HCEC 1CT (cell line): Measurements from ENCODE around the gene OR11A1.
"Not testable (repeated sequence)": the region's sequence is repeated elsewhere in the genome, so short reads cannot be mapped to it uniquely, and the experiment has no call there.

ENCODE experiments used
- DNase-seq: peaks from one replicate; pipeline ENCODE4 v3.0.0-alpha.2; 2017

The OR11A1 gene

DNA sequence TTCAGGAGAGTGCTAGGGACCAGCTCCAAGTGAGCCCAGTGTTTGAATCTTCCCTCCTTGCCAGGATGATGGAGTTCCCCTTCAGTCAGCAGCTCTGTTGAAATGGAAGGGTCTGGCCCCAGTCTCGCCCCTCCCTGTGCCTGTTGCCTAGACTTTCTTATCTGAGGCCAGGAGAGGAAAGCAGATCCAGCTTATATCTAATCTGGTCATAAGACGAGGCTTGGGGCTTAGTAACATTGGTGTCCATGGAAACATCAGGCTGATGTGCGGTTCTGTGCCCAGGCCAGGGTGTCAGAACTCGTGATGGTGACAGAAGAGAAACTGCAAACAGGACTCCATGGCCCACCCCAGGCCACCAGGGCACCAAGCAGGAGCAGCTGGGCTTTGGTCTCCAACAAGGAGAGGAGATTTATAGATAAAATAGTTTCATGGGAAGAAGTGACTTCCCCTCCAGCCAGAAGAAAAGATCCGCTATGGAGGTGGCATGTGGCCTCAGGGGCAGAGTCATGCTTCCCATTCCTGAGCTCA, 21.1 kb upstream of the OR11A1 start:
- no peak for DNase-seq

DNA sequence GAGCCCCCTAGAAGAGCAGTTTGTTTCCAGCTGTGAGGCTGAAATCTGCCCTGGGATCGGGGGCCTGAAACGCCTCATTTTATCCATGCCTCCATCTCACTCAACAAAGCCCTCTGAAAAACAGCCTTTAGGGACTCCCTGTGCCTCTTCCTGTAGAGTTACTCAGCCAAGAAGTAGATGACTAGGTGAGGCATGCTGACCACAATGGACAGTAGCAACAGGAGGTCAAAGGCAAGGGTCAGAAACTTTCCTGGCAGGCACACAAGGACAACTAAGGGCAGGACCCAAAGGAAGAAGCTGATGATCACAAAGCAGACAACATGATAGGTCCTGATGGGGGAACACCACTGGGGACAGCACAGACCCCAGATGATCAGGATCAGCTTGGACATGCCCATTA, 18.1 kb upstream of the OR11A1 start:
- no peak for DNase-seq

- DNase-seq = no peak
Observed at GRCh38 chr6:29466241-29466640, 9.4 kb upstream of the OR11A1 start.

GRCh38 chr6:29465801-29466200, 8.9 kb upstream of the OR11A1 start:
- DNase-seq = no peak

- no peak for DNase-seq
Observed at GRCh38 chr6:29465279-29465678, 8.4 kb upstream of the OR11A1 start.

DNA sequence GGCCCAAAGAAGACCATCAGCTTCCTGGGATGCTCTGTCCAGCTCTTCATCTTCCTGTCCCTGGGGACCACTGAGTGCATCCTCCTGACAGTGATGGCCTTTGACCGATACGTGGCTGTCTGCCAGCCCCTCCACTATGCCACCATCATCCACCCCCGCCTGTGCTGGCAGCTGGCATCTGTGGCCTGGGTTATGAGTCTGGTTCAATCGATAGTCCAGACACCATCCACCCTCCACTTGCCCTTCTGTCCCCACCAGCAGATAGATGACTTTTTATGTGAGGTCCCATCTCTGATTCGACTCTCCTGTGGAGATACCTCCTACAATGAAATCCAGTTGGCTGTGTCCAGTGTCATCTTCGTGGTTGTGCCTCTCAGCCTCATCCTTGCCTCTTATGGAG, 5.2 kb upstream of the OR11A1 start:
- no peak for DNase-seq

DNA sequence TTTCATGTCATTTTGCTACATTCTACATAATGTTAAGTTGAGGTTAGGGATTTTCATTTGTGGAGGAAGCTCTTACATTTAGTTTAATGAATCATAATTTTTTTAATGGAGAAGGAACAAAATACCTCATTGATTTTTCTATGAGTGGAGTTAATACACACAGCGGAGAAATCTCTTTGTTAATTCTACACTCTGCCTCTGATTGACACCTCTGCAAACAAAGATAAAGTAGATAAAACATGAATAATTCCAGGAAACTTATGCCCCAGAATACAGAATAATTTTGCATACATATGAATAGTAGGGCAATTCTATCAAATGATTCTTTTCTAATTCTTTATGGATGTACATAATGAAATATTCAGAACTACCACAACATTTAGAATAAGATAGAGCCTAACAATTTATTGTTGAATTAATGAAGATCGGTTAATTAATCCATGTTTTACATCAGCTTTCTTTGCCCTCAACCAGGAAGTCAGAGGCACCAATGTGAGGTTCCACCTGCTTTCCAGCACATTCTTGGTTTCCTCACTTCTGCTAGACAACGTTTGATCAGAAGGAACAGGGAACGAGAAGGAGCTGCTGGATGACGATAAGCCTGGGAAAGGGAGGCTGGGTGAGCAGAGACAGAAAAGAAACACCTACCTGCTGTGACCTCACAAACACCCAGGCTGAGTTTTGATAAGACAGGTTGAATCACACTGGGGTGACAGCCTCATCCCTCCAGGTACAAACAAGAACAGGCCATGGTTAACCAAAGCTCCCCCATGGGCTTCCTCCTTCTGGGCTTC, 4.3 kb upstream of the OR11A1 start:
- DNase-seq = no peak

DNA sequence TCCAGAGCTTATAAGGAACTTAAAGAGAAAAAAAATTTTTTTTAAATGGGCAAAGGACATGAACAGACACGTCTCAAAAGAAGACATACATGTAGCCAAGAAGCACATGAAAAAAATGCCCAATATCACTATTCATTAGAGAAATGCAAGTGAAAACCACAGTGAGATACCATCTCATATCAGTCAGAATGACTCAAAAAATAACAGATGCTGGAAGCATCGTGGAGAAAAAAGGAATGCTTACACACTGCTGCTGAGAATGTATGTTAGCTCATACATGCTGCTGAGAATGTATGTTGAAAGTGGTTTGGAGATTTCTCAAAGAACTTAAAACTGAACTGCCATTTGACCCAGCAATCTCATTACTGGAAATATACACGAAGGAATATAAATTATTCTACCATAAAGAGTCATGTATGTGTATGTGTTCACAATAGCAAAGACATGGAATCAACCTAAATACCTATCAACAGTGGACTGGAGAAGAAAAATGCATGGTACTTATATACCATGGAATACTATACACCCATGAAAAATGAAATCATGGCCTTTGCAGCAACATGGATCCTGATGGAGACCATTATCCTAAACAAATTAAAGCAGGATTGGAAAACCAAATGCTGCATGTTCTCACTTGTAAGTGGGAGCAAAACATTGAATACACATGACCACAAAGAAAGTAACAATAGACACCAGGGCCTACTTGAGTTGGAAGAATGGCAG, 5.2 kb downstream of the OR11A1 start:
- DNase-seq = no peak

DNA sequence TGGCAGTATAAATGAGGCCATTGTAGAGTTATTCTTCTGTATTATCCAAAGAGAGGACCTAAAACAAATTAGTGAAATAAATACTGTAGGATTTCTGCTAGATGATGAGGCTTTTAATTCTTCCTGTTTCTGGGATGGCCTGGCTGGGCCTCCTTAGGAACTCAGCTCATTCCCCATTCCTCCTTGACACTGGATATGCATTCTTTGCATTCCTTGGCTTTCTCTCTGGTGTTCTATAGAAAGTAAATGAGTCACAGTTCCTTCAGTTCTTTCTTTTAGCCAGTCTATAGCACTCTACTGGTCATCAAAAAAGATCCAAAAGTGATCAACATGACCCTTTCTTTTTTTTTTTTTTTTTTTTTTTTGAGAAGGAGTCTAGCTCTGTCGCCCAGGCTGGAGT, 9.2 kb downstream of the OR11A1 start:
- DNase-seq = no peak

DNA sequence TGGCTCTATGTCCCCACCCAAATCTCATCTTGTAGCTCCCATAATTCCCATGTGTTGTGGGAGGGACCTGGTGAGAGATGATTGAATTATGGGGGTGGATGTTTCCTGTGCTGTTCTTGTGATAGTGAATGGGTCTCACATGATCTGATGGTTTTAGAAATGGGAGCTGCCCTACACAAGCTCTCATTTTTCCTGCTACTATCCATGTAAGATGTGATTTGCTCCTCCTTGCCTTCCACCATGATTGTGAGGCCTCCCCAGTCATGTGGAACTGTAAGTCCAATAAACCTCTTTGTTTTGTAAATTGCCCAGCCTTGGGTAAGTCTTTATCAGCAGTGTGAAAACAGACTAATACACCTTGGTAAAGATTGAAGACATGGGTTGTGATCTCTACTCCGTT, 12.8 kb downstream of the OR11A1 start:
- not testable (repeated sequence) for DNase-seq

DNA sequence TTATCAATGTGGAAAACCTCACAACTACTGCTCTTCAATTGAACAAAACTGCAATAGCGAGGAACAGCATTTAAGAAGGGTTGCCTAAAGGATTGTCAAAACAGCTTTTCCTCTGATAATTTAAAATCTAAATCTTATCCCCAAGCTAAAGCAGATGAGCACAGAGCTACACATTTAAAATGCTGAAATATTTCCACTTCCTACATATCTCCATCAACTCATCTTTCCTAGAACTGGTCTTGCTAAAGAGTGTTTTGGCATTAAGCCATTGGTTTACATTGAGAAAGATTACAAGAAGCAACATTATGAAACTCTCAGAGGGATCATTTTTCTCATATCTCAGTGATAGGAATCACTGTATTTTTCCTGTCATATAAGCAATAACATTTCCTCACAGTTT, 14.2 kb downstream of the OR11A1 start:
- no peak for DNase-seq

DNA sequence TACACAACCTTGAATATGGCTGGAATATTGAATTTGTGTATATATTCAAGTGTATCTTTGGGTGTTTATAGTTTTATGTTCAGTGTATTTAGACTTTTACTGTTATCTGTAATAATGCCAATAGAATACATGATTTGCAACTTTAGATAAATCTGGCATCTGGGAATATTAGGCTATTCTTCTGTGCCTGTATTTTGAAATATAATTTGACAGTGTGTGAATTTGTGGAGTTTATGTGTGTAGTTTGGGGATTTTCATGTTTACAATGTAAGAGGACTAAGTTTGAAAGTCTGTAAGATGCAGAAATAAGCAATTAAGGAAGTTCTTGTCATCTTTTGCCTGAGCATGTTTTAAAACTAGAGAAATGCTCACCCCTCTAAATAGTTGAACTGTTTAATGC, 17.9 kb downstream of the OR11A1 start, which contains the start of gene OR10C1:
OR10C1 (plus strand) TSS at position 301 of the 400 bp plus-strand sequence. CDS start 710 bp downstream, outside the sequence.
- no peak for DNase-seq

DNA sequence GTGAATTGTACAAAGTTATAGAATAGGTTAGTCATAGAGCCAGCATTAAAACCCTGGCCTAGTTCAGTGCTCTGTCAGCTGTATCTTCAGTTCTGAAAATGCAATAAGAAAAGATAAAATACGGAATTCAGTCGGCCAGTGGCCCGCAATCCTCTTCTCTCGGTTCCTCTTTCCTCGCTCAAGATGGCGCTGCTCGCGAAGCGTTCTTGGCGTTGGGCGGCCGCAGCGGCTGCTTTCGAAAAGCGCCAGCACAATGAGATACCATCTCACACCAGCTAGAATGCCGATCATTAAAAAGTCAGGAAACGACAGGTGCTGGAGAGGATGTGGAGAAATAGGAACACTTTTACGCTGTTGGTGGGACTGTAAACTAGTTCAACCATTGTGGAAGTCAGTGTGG, 20.1 kb downstream of the OR11A1 start:
- DNase-seq = not testable (repeated sequence)

GRCh38 chr6:29426654-29427053, 30.2 kb downstream of the OR11A1 start:
- DNase-seq = no peak

DNA sequence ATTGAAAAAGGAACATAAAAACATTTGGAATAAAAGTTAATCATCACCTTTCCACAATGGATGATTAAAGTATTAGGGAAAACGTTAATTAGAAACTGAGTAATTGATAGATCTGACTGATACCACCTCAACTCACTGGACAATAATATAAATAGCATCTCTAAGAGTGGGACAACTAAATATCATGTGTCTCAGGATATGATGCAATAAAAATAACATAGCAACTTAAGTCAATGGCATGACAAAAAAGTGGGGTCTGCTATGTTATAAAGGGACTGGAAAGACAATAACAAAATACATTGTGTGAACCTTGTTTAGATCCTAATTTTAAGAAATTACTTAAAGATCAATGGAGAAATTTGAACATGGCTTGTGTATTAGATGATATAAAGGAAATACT, 31.8 kb downstream of the OR11A1 start:
- DNase-seq = no peak

- DNase-seq = no peak
Observed at GRCh38 chr6:29424575-29424974, 32.3 kb downstream of the OR11A1 start.

DNA sequence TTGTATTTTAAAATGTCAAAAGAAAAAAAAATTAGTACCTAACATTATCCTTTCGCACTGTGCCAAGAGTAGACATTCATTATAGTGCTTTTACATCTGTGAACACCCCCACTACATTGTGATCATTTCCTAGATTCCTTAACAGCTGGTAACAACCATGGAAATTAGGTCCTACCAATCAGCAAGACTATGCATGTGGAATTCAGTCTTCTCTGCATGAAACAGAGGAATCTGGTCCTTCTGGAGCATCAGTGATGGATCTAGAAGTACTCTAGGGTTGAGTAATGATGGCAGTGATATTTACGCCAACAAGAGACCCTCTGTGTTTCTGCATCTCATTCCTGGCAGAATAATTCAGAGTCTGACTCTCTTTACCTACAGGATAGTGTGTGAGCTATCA, 32.7 kb downstream of the OR11A1 start:
- no peak for DNase-seq

DNA sequence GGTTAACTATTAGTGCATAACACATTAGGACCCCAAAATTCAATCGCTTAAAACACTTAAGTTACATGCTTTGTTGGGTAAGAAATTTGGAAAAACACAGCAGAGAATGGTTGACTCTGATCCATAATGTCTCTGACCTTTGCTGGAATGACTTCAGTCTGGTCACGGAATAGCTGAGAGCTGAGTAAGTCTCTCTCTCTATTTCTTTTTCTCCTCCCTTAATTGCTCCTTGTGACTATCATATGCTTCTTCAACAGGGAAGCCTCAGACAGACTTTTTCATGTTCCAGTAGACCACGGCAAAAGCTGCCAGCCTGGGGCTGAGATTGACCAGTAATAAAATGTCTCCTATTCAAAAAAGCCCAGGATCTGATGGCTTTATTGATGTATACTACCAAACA, 37.4 kb downstream of the OR11A1 start:
- no peak for DNase-seq

GRCh38 chr6:29414588-29414987, 42.3 kb downstream of the OR11A1 start, which contains the start of gene OR12D1:
OR12D1 (plus strand) TSS chr6:29414928.
- DNase-seq = no peak

DNA sequence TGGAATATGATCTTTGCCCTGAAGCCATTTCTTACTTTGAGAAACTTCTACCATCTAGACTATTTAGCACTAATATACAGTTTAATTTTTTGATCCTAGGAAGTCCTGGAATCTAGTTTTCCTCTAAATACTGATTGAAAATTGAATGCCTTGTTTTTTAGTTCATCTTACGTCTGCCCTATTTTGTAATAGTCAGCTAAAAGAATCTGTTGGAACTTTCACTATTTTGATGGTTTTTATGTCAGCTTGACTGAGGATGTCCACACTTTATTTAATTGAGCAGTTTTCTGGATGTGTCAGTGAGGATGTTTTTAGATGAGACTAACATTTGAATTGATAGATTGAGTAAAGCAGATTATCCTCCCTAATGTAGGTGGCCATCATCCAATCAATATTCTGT, 53.1 kb downstream of the OR11A1 start:
- no peak for DNase-seq

- DNase-seq = no peak
Observed at GRCh38 chr6:29399525-29399924, 57.3 kb downstream of the OR11A1 start.

DNA sequence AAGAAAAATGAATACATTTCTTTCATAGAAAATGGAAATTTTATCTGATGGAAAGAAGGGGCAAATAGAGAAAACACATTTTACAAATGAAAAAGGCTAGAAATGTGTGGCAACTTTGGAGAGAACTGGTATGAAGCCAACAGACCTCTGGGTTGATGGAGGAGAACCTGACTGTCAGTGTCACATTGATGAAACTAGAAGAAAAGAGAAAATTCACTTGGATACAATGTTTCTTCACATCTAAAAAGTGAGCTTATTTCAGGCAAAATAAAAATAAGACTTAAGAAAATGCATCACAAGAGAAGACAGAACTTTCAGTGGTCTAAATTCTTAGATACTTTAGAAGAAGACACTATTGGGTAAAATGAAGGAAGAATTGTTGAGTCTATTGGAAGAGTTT, 61.5 kb downstream of the OR11A1 start, which contains the start of gene OR12D2:
OR12D2 (plus strand) TSS at position 301 of the 400 bp plus-strand sequence. CDS start 1,069 bp downstream, outside the sequence.
- no peak for DNase-seq

DNA sequence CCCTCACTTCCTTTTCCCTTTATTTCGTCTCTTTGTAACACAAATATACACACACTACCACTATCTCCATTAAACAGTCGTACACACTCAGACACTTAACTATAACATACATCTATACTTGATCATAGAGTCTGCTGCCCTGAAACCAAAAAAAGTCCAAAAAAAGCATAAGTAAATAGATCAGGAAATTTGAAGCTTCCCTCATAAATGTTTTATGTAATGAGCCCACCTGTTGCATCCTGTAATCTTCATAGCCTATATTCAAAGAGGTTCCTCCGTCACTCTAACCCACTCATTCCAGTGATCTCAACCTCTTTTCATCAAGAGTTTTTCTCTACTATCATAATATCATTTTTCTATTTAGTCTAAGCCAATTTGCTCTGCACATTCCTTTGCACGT, 68.3 kb downstream of the OR11A1 start:
- no peak for DNase-seq

DNA sequence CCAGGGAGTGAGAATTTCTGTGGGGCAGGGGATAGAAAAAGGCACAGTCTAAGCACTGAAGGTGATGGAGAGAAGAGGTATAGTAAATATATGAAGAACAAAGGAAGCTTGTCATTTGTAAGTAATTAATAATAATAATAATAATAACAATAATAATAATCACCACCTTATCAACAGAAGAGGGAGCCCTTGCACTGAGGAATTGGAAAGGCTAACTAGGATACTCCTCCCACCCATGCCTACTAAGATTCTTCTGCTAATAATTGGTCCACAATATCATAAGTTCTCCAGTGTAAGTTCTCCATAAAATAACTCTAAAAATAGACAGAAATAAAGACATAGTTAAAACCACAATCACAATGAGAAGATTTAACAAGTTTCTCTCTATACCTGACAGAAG, 80.9 kb downstream of the OR11A1 start:
- no peak for DNase-seq
